Activated naive CD4-positive, alpha-beta T cell treated with Interleukin-2 at 50 U/mL for 16 hours (primary cell): ENCODE results near the gene FGD1.

Experiments used
- DNase-seq: peaks from one replicate; pipeline ENCODE4 v3.0.0-alpha.2; 2020

FGD1 gene

DNA sequence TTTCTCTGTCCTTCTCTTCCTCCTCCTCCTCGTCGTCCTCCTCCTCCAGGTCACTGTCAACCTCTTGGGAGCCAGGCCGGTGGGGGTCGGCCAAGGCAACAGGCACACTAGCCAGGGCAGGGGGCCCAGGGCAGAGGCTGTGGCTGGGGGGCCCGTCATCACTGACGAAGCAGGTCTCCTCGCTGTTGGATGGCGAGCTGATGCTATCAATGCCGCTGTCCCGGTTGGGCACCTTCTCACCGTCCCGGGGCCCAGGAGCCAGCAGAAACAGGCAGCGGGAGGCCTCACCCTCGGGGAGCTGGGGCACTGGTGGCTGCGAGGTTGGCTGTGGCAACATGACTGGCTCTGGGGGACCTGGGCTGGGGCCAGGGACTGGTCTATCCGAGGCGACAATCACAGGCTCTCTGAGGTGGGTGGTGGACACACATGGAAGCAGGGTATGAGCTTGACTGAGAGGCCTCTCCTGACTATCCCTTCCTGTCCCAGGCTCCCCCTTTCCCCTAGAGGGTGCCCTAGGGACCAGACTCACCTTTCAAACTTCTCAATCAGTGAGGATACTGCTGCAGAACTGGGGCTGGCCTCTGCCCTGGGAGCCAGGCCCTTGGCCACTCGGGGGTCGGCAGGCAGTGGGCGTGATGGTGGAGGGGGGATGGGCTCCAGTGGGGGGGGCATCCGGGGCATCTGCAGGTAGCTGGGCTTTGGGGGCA lies 25.8 kb downstream of the FGD1 start:
- DNase-seq: no peak

DNA sequence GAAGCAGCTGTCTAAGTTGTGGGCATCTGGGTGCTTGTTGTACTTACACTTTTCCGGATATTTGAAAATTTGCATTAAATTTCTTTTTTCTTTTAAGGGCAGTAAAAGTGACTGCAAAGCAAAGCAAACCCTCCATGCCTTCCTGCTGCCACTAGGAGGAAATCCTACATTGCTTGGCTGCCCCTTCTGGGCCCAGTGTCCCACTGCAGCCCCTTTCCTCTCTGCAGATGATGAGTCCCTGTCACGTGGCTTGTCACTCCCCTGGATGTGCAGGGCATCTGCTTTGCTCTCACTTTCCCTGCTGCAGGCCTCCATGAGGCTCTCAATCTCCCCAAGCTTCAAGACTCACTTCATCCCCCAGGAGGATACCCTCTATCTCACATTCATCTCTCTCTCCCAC lies 43.1 kb downstream of the FGD1 start:
- no peak for DNase-seq

DNA sequence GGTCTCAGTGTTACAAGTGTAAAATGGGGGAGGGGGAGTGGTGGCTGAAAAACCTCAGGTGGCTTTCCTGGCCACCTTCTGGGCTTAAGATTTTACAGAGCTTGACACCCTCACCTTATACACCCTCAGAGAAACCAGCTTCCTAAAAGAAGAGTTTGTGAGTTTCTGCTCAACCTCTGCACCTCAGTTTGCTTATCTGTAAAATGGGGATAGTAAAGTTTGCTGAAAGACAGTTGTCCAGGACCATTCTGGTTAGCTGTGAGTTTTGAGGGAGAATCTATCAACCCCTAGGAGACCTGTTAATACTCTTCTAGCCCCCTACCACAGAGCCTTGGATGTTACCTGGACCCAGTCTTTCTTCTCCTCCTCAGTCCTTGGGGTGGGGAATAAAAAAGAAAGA lies 46.1 kb downstream of the FGD1 start:
- no peak for DNase-seq

DNA sequence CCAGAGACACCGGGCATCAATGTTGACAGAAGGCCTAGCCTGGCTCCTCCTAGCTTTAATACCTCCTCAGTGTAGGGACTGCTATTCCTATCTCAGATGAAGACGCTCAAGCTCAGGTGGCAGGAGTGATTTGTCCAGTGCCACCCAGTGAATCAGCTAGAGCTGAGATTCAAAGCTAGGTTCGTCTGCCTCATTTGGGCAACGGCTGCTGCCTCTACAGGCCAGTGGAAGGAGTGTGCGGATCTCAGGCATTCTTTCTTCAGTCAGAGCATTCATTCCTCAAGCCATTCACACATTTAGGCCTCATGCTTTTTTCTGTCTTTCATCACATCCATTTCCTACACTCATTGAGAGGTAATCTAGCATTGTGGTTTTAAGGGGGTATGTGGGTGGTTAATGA lies 48.6 kb downstream of the FGD1 start:
- no peak for DNase-seq

DNA sequence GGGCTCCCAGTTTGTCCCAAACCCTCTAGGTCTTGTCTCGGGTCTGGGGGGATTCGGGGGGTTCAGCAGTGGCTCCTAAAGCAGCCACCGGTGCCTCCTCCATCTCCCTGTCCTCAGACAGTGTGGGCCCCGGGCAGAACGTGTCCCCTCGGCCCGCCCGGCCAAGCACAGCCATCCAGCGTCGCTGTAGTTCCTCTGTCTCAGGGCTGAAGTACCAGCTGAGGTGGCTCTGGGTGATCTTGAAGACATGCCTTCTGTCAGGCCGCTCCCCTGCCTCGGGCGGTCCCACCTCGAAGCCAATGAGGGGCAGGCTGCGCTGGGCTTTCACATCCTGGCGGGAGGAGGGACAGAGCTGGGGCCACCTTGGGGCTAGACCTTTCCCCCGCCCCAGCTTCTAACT lies 50.0 kb downstream of the FGD1 start:
- no peak for DNase-seq

DNA sequence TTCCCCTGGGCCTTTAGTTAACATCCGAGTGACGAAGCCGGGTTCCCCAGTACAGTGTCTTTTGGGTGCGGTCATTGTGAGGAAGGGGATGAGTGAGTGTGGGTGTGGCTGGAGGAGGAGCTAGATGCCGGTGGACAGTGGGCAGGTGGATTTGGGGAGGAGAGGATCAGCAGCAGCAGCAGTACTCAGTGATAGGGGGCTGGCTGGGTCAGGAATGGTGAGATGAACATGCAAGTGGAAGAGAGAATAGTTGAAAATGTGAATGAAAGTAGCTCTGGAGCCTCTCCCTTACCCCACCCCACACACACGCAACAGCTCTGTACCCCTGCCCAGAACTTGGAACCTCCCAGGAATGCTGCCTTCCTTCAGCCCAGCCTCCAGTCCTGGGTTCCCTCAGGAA lies 51.3 kb downstream of the FGD1 start:
- no peak for DNase-seq

DNA sequence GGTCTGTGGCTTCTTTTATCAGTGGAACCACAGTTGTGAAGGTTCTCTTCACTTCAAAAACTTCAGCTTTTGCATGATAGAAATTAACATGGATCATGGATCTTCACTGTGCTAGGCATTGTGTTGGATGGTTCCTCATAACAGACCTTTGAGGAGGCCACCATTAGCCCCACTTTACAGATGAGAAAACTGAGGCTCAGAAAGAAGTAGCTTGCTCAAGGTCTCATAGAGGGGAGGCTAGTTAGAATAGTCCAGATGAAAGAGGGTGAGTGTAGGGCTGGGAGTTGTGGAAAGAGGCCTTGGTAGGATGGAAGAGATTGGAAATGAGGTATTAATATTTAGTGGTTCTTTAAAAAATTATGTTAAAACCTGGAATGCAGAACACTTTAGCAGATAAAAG lies 53.2 kb downstream of the FGD1 start:
- no peak for DNase-seq

DNA sequence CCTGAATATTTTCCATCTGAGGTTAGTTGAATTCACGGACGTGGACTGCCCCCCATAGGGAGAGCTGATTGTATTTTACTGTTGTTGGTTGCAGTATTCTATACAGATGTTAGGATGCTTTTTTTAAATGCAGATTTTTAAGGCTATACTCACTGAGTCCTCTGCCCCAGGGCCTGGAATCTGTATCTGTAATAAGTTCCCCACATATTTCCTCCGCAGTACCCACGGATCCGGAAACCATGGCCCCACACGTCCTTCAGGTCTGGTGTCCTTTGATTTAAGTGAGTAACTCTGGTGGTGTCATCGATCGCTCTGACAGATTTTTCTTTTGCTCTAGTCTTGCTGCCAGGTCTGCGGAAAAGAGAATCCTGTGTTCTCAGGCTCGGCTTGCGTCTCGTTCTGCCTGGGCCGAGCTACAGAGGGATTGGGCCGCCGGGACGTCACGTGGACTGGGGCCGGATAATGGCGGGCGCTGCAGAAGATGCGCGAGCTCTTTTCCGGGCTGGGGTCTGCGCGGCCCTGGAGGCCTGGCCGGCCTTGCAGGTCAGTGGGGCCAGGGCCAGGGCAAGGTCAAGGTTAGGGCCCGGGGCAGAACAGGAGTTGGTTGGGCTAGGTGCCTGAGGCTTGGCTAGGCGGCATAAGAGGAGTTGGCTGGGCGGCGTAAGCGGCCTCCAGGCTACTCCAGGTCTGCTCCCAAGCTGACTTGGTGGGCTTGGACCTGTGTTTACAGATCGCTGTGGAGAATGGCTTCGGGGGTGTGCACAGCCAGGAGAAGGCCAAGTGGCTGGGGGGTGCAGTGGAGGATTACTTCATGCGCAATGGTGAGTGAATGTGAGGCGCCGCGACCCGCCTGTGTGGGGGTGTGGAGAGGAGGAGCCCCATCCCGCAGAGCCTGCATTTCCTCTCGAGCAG lies 55.8 kb downstream of the FGD1 start, which contains the start of gene TSR2:
TSS of gene TSR2 (plus strand) at position 445 of the 912 bp plus-strand sequence. CDS start at position 463, 18 bp downstream.
- peak; percentile 80 for DNase-seq

DNA sequence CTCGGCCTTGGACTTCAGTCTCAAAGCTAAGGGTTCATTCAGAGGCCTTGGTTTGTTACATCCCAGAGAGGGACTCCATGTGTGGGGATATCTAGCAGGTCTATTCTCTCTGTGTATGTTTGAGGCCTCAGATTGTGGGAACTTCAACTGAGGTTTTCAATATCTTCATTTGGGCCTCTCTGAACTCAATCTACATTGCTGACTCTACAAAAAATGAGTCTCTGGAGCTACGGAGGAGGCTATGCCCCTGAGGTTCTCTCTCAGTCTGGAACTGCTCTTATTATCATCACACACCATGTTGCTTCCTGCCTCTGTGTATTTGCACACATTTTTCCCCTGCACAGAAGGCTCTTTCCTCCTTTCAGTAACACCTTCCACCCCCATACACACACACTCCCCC lies 60.9 kb downstream of the FGD1 start:
- DNase-seq: no peak

DNA sequence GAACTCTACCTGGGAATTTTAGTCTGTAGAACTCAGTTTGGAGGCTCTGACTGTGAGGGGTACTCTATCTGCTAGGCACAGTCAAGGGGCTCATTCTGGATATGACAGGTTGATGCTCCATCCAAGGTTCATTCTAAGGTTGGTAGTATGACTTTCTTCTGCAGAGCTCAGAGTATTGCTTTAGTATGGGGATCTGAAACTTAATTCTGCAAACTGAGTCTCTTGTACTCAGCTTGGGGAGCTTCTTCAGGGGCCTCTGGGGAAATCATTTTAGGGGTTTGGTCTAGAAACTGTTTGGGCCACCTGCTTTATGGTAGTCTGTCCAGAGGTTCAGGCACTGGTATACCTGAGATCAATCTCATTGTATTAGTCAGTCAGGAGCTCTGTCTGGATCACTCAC lies 65.5 kb downstream of the FGD1 start:
- no peak for DNase-seq

DNA sequence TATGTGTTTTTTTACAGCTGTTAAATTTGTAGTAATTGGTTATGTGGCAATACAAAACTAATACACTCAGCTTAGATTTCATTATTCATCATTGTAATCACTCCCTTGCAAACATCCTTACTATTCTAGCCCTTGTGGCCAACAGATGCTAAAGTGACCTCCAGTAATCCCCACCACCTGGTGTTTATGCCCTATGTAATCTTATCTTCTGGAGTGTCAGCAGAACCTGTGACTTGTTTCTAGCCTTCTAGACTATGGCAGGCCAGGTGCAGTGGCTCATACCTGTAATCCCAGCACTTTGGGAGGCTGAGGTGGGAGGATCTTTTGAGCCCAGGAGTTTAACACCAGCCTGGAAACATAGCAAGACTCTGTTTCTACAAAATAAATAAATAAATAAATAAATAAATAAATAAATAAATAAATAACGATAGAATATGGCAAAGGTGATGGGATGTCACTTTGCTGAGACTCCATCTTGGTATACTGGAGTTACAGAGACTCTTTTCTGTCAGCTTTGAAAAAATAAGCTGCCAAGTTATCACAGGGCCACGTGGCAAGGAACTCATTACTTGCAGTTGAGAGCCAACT lies 68.1 kb downstream of the FGD1 start:
- DNase-seq: no peak

DNA sequence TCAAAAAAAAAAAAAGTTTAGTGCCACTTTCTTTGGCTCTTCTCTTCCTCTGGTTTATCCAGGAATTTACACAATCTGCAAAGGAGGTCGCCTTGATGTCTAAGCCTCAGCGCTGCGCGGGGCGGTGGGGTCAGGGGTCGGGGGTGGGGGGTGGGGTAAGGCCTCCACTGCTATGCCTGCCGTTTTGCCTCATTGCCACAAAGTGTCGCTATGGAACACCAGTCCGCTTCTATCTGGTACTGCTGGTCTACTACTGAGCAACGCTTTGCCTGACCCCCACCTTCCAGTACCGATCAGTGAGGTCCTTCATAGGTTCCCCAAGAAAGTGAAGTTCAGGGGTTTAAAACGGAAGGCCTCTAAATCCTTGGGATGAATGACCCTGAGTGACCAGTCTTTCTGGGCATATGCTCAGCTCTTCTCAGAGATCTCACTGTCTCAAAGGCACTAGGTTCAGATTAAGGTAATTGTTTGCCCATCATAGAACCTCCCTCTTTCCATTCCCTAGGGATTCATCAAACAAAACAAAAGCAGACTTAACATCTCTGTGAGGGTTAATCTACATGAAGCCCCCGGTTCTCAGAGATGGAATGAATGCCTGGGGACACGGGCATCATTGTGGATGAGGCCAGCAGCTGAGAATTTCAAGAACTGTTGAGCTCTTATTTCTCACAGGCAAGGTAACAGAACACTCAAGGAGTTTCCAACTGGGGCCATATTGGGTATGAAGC lies 72.7 kb downstream of the FGD1 start:
- DNase-seq: no peak

DNA sequence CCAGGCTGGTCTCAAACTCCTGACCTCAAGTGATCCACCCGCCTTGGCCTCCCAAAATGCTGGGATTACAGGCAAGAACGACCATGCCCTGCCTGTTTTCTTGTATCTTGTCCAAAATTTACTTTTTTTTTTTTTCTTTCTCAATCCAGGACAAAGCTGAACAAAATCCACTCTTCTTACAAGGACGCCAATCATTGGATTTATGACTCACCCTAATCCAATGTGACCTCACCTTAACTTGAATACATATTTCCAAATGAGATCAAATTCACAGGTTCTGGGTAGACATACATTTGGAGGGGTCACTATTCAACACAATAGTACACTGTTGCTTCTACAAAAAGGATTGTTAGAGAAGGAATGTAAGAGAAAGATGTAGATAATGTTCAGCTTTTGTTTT lies 73.9 kb downstream of the FGD1 start:
- DNase-seq: no peak

DNA sequence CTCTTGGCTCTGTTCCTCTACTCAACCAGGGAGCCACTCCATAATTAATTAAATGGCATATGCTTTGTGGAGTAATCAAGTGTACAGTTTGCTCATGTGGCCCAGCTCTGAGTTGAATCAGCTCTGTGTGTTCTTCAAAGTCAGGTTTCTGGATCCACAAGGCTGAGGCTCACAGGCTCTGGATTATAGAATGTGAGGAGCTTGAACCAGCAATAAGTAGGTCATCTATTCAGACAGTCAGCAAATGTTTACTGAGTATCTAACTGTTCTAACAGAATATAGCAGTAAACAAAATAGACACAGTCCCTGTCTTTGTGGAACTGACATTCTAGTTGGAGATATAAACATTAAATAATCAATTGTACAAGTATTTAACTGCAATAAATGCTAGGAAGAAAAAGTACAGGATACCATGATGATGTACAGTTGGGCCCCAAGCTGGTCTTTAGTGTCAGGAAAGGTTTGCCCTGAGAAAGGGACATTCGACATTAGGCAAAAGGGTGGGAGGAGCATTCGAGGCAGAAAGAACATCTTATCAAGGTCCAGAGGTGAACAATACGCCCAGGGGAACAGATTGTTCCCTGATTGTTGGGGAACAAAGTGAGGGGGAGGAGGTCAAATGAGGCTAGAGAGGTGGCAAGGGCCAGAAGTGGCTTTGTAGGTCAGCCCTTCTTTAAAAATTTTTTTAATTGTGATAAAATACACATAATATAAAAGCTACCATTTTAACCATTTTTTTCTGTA lies 76.3 kb downstream of the FGD1 start:
- DNase-seq: no peak

DNA sequence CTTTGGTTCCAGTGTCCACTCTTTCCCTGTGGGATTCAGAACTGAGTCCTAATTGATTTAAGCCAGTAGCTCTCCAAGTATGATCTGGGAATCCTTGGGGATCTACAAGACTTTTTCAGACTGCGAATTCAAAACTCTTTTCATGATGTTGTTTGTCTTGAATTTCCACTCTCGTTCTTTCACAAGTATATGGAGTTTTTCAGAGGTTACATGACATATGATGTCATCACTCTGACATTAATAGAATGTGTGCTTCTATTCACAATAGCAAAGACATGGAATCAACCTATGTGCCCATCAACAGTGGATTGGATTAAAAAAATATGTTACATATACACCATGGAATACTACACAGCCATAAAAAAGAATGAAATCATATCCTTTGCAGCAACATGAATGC lies 79.1 kb downstream of the FGD1 start:
- DNase-seq: no peak

DNA sequence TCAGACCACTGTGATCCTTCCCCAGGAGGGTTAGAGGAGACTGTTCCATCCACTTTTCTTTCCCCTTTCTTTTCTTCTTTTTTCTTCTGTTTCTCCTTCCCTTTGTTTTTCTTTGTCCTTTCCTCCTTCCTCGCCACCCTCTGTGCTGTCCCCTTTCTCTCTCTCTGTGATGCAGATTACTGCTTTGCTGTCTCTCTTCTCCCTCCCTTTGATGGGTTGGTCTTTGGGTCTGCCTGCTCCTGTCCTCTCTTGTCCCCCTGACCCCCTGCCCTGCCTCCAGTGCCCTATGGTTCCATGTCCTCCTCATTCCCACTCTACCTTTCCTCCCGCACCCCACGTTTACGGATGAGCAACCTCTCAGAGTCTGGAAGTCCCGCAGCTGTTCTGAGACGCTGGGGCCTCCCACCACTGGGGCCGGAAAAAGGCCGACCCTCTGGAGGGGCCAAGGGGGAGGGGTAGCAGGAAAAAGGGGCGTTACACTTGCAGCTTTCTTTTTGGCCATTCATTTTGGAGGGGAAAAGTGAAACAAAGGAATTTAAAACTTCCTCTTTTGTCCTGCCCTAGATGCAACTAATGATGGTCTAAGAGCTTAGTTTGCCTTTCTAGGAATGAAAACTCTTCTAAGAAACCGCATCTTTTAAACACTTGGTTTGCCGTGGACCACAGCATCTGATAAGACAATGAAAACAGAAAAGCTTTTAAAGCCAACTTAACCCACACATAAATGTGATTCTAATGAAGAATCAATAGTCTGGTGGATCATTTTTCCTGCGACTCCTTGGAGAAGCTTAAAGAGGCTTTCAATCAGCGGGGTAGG lies 80.3 kb downstream of the FGD1 start:
- DNase-seq: no peak

DNA sequence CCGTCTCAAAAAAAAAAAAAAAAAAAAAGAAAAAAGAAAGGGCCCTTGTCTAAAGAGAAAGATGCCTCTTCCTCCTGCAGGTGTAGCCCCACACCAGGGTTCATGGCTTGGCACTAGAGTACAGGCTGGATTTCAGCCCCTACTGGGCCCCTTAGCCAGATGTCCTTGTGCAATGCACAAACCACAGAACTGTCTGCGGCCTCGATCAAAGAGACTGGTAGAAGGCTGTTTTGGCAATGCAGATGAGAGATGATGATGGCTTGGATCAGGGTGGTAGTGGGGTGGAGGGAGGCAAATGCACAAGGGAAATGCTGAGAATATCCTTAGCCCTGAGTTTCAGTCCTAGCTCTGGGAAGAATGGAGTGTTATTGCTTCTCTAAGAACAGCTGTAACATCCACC lies 82.3 kb downstream of the FGD1 start:
- no peak for DNase-seq

DNA sequence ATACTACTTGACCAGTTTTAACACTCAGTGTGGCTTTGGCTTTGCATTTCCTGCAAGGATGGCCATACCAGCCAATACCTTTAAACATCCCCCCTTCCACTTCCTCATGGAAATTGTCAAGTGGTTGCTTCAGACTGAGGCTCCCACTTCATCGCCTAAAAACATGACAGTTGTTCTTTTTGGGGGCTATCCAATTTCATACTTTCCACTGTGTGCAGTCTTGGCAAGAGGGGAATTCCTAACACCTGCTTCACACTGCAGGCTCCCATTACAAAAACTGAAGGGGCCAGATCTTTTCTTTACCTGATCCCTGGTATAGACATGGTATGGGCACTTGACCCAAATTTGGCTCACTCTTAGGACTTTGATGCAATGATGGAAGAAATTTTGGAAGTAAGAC lies 84.3 kb downstream of the FGD1 start:
- no peak for DNase-seq

DNA sequence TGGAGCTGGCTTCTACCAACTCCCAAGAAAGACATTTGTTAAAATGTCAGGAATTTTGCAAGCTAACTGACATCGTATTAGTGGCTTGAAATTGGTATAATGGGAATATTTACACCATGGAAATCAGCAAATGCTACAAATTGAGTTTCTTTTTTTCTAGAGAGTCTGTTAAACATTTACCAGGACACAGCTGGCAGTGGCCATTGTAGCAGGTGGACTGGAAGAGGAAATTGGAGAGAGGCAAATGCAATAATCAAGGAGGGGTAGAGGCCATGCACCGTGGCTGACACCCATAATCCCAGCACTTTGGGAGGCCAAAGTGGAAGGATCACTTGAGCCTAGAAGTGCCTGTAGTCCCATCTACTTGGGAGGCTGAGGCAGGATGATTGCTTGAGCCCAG lies 88.8 kb downstream of the FGD1 start:
- no peak for DNase-seq

DNA sequence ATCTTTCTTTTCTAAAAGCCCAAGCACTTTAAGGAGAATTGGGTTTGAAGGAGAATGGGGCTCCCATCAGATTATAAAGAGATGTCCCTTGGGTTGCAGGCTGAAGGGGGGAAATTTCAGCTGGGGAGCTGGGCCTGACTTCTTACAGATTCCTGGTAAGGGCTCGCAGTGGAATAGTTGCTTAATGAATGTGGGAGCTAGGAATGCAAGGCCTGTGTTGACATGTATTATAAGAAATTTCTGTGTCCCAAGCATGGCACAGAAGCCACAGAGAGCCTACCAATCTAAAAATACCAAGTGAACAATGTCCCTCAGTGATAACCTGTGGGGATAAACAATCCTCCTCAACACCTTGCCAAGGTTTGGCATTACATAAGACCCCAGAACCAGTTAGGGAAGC lies 98.9 kb downstream of the FGD1 start:
- DNase-seq: no peak
